Stimulated activated effector memory CD8-positive, alpha-beta T cell treated with anti-CD3 and anti-CD28 coated beads, Interleukin-12 subunit alpha, Interleukin-12 subunit beta, amount 100 ng/mL, for 72 hours (primary cell): ENCODE data around the gene LEUTX.
"Not testable (repeated sequence)": the region's sequence is repeated elsewhere in the genome, so short reads cannot be mapped to it uniquely, and the experiment has no call there.

Source experiments
- ATAC-seq: fragments of 150-1000 bp; cut with Tn5 transposase; 2 replicates; pipeline ENCODE4 v1.10.0; 2021
- DNase-seq, 2 donors: peaks; one replicate each; pipeline ENCODE4 v3.0.0; 2021 to 2022; ENCODE audit warnings: low spot score in 2 of 2
- H3K27ac Mint-ChIP-seq: one replicate; pipeline ENCODE4 v1.8.0; 2022; ENCODE audit warnings: mild to moderate bottlenecking, mixed read lengths
- H3K36me3 Mint-ChIP-seq: one replicate; pipeline ENCODE4 v1.8.0; 2022; ENCODE audit warnings: mild to moderate bottlenecking, mixed read lengths
- H3K4me1 Mint-ChIP-seq: one replicate; pipeline ENCODE4 v1.8.0; 2022; ENCODE audit warnings: mixed read lengths
- H3K4me3 Mint-ChIP-seq: one replicate; pipeline ENCODE4 v1.8.0; 2022; ENCODE audit warnings: mild to moderate bottlenecking, mixed read lengths
- H3K9me3 Mint-ChIP-seq: one replicate; pipeline ENCODE4 v1.8.0; 2022; ENCODE audit warnings: mixed read lengths

The LEUTX gene

GRCh38 chr19:39808688-39809087, 30.0 kb downstream of the LEUTX start:
- H3K4me3 Mint-ChIP-seq, H3K4me1 Mint-ChIP-seq, H3K9me3 Mint-ChIP-seq, DNase-seq, H3K36me3 Mint-ChIP-seq, ATAC-seq, H3K27ac Mint-ChIP-seq: not testable (repeated sequence)

- ATAC-seq (no peak), DNase-seq (no peak)
- no peak overlapping the region for H3K4me3 Mint-ChIP-seq
- no peaks in the 10 kb centered on the region for H3K36me3 Mint-ChIP-seq
- H3K9me3 Mint-ChIP-seq, result no peaks in the 10 kb centered on the region
- H3K4me1 Mint-ChIP-seq, result no peaks in the 10 kb centered on the region
- no peak overlapping the region for H3K27ac Mint-ChIP-seq
Measured at GRCh38 chr19:39809368-39809767, 30.7 kb downstream of the LEUTX start.

- DNase-seq (no peak), ATAC-seq (no peak)
- Mint-ChIP-seq H3K4me1 (no peaks in the 10 kb centered on the region), H3K4me3 (no peak overlapping the region), H3K9me3 (no peaks in the 10 kb centered on the region), H3K27ac (no peak overlapping the region), H3K36me3 (no peaks in the 10 kb centered on the region)
Measured at GRCh38 chr19:39810424-39810823, 31.8 kb downstream of the LEUTX start.

- ATAC-seq (no peak), DNase-seq (no peak)
- Mint-ChIP-seq H3K4me1 (peaks cover 5% of the 10 kb centered on the region), H3K27ac (no peak overlapping the region), H3K36me3 (no peaks in the 10 kb centered on the region), H3K4me3 (no peak overlapping the region), H3K9me3 (no peaks in the 10 kb centered on the region)
Measured at GRCh38 chr19:39811064-39811463, 32.4 kb downstream of the LEUTX start.

- Mint-ChIP-seq H3K9me3 (no peaks in the 10 kb centered on the region), H3K4me1 (peaks cover 17% of the 10 kb centered on the region), H3K27ac (no peak overlapping the region), H3K36me3 (peaks cover 6% of the 10 kb centered on the region), H3K4me3 (no peak overlapping the region)
- ATAC-seq (no peak), DNase-seq (no peak)
Measured at GRCh38 chr19:39813264-39813993, 34.8 kb downstream of the LEUTX start.

GRCh38 chr19:39814111-39814510, 35.5 kb downstream of the LEUTX start:
- ATAC-seq, H3K36me3 Mint-ChIP-seq, H3K4me3 Mint-ChIP-seq: not testable (repeated sequence)

GRCh38 chr19:39814595-39814994, 35.9 kb downstream of the LEUTX start:
- ATAC-seq, result no peak
- Mint-ChIP-seq H3K4me1 (peaks cover 29% of the 10 kb centered on the region), H3K4me3 (no peak overlapping the region), H3K27ac (no peak overlapping the region), H3K36me3 (peaks cover 6% of the 10 kb centered on the region), H3K9me3 (no peaks in the 10 kb centered on the region)
- DNase-seq, result no peak

More at GRCh38 chr19:39814111-39814510, 35.5 kb downstream of the LEUTX start:
- peaks cover 24% of the 10 kb centered on the region for H3K4me1 Mint-ChIP-seq
- H3K9me3 Mint-ChIP-seq, H3K27ac Mint-ChIP-seq, DNase-seq: not testable (repeated sequence)

GRCh38 chr19:39816287-39817048, 37.8 kb downstream of the LEUTX start:
- DNase-seq (no peak), ATAC-seq (peak; percentile 52)
- H3K9me3 Mint-ChIP-seq, result no peaks in the 10 kb centered on the region
- H3K4me3 Mint-ChIP-seq, result no peak overlapping the region
- peaks cover 6% of the 10 kb centered on the region for H3K36me3 Mint-ChIP-seq
- peak overlapping the region; percentile 76 for H3K27ac Mint-ChIP-seq
- peaks cover 30% of the 10 kb centered on the region for H3K4me1 Mint-ChIP-seq

GRCh38 chr19:39817888-39818561, 39.4 kb downstream of the LEUTX start:
- H3K36me3 Mint-ChIP-seq, result peaks cover 6% of the 10 kb centered on the region
- H3K9me3 Mint-ChIP-seq, result no peaks in the 10 kb centered on the region
- H3K27ac Mint-ChIP-seq, result peak overlapping the region; percentile 6
- no peak overlapping the region for H3K4me3 Mint-ChIP-seq
- peaks cover 30% of the 10 kb centered on the region for H3K4me1 Mint-ChIP-seq
- ATAC-seq (no peak), DNase-seq (no peak)

GRCh38 chr19:39818626-39819097, 40.0 kb downstream of the LEUTX start:
- peaks cover 6% of the 10 kb centered on the region for H3K36me3 Mint-ChIP-seq
- DNase-seq (no peak), ATAC-seq (peak; percentile 64)
- peaks cover 30% of the 10 kb centered on the region for H3K4me1 Mint-ChIP-seq
- H3K27ac Mint-ChIP-seq, result peak overlapping the region; percentile 6
- no peak overlapping the region for H3K4me3 Mint-ChIP-seq
- no peaks in the 10 kb centered on the region for H3K9me3 Mint-ChIP-seq

- ATAC-seq, result no peak
- no peaks in the 10 kb centered on the region for H3K9me3 Mint-ChIP-seq
- peaks cover 30% of the 10 kb centered on the region for H3K4me1 Mint-ChIP-seq
- peaks cover 6% of the 10 kb centered on the region for H3K36me3 Mint-ChIP-seq
- H3K4me3 Mint-ChIP-seq, result no peak overlapping the region
- DNase-seq, result no peak
- peak overlapping the region; percentile 6 for H3K27ac Mint-ChIP-seq
Measured at GRCh38 chr19:39819786-39820185, 41.1 kb downstream of the LEUTX start.

- Mint-ChIP-seq H3K9me3 (no peaks in the 10 kb centered on the region), H3K27ac (no peak overlapping the region), H3K4me1 (peaks cover 29% of the 10 kb centered on the region), H3K4me3 (no peak overlapping the region), H3K36me3 (peaks cover 8% of the 10 kb centered on the region)
- DNase-seq, result no peak
- ATAC-seq, result no peak
Measured at GRCh38 chr19:39820696-39821095, 42.0 kb downstream of the LEUTX start.

GRCh38 chr19:39823686-39824085, 45.0 kb downstream of the LEUTX start:
- Mint-ChIP-seq H3K36me3 (peaks cover 17% of the 10 kb centered on the region), H3K4me3 (no peak overlapping the region), H3K4me1 (peaks cover 17% of the 10 kb centered on the region), H3K27ac (no peak overlapping the region), H3K9me3 (no peaks in the 10 kb centered on the region)
- ATAC-seq (no peak), DNase-seq (no peak)

- Mint-ChIP-seq H3K9me3 (no peaks in the 10 kb centered on the region), H3K4me3 (no peak overlapping the region), H3K4me1 (peaks cover 16% of the 10 kb centered on the region), H3K36me3 (peaks cover 25% of the 10 kb centered on the region), H3K27ac (no peak overlapping the region)
- DNase-seq (peak; percentile 68 to 89), ATAC-seq (peak; percentile 98)
Measured at GRCh38 chr19:39824143-39825092, 45.8 kb downstream of the LEUTX start.

GRCh38 chr19:39825093-39825463, 46.4 kb downstream of the LEUTX start:
- Mint-ChIP-seq H3K4me1 (peaks cover 13% of the 10 kb centered on the region), H3K36me3 (peaks cover 30% of the 10 kb centered on the region), H3K4me3 (no peak overlapping the region), H3K9me3 (no peaks in the 10 kb centered on the region), H3K27ac (no peak overlapping the region)
- ATAC-seq (no peak), DNase-seq (no peak)
